Activated naive CD4-positive, alpha-beta T cell treated with anti-CD3 and anti-CD28 coated beads, Interleukin-2, amount 50 U/mL, for 72 hours (primary cell): ENCODE data around the gene STBD1. TPM values are rescaled to one million over a fixed set of nuclear protein-coding genes. Genes with fewer than 3 reads are reported as not detected.

Experiments
- ATAC-seq, 2 donors: fragments of 150-1000 bp; cut with Tn5 transposase; 2 replicates each; pipeline ENCODE4 v1.10.0; 2021; ENCODE audit warnings: mild to moderate bottlenecking in 2 of 2, moderate library complexity in 2 of 2
- DNase-seq, 2 donors: peaks; one replicate each; pipeline ENCODE4 v3.0.0; 2021 to 2022; ENCODE audit warnings: low spot score in 2 of 2
- H3K27ac Mint-ChIP-seq, 2 donors: one replicate each; pipeline ENCODE4 v1.8.0; 2022; ENCODE audit warnings: mild to moderate bottlenecking in 2 of 2, mixed read lengths in 2 of 2
- H3K36me3 Mint-ChIP-seq, 2 donors: one replicate each; pipeline ENCODE4 v1.8.0; 2022; ENCODE audit warnings: mixed read lengths in 2 of 2
- H3K9me3 Mint-ChIP-seq, 2 donors: one replicate each; pipeline ENCODE4 v1.8.0; 2022; ENCODE audit warnings: mixed read lengths in 2 of 2
- total RNA-seq, 2 donors: library from RNA; stranded (reverse); gene quantifications; one replicate each; pipeline ENCODE4 v1.2.3, GENCODE V29; 2022

Gene STBD1
- under 1 TPM in 1 of 2 donors, not detected in 1; 0.19 TPM for total RNA-seq

- ATAC-seq: peak; percentile 24 to 68
- Mint-ChIP-seq H3K9me3 (no peaks in the 10 kb centered on the region), H3K36me3 (no peaks in the 10 kb centered on the region), H3K27ac (peak within 1 kb of the TSS in 1 of 2 donors; percentile 70)
- peak; percentile 32 to 63 for DNase-seq
Measured at GRCh38 chr4:76305971-76306881, at the start of gene STBD1. STBD1 (plus strand) TSS chr4:76306733; CDS start chr4:76306770, 37 bp downstream.

- no peaks in the 10 kb centered on the region for H3K36me3 Mint-ChIP-seq
- ATAC-seq: no peak
- no peaks in the 10 kb centered on the region for H3K9me3 Mint-ChIP-seq
Measured at GRCh38 chr4:76256968-76257367, 49.6 kb upstream of the STBD1 start.

GRCh38 chr4:76257824-76258223 lies 48.7 kb upstream of the STBD1 start:
- Mint-ChIP-seq H3K27ac (no peak overlapping the region), H3K36me3 (no peaks in the 10 kb centered on the region), H3K9me3 (no peaks in the 10 kb centered on the region)
- ATAC-seq: no peak
- no peak for DNase-seq

More at GRCh38 chr4:76256968-76257367, 49.6 kb upstream of the STBD1 start:
- no peak for DNase-seq
- H3K27ac Mint-ChIP-seq: no peak overlapping the region

GRCh38 chr4:76260571-76260970 lies 46.0 kb upstream of the STBD1 start:
- DNase-seq: no peak
- no peaks in the 10 kb centered on the region for H3K9me3 Mint-ChIP-seq
- H3K36me3 Mint-ChIP-seq: no peaks in the 10 kb centered on the region
- ATAC-seq: no peak
- H3K27ac Mint-ChIP-seq: no peak overlapping the region

GRCh38 chr4:76265631-76266218 lies 40.8 kb upstream of the STBD1 start:
- ATAC-seq (no peak), DNase-seq (no peak)
- Mint-ChIP-seq H3K9me3 (no peaks in the 10 kb centered on the region), H3K36me3 (no peaks in the 10 kb centered on the region), H3K27ac (no peak overlapping the region)

GRCh38 chr4:76266627-76267026 lies 39.9 kb upstream of the STBD1 start:
- H3K36me3 Mint-ChIP-seq: no peaks in the 10 kb centered on the region
- no peaks in the 10 kb centered on the region for H3K9me3 Mint-ChIP-seq
- no peak overlapping the region for H3K27ac Mint-ChIP-seq
- ATAC-seq: no peak
- no peak for DNase-seq

GRCh38 chr4:76267811-76268210 lies 38.7 kb upstream of the STBD1 start:
- Mint-ChIP-seq H3K27ac (no peak overlapping the region), H3K36me3 (no peaks in the 10 kb centered on the region), H3K9me3 (no peaks in the 10 kb centered on the region)
- no peak for DNase-seq
- ATAC-seq: no peak

- H3K27ac Mint-ChIP-seq: no peak overlapping the region
- DNase-seq (no peak), ATAC-seq (no peak)
- no peaks in the 10 kb centered on the region for H3K9me3 Mint-ChIP-seq
- H3K36me3 Mint-ChIP-seq: no peaks in the 10 kb centered on the region
Measured at GRCh38 chr4:76270244-76271175, 36.0 kb upstream of the STBD1 start.

- DNase-seq (no peak), ATAC-seq (no peak)
- no peaks in the 10 kb centered on the region for H3K9me3 Mint-ChIP-seq
- no peaks in the 10 kb centered on the region for H3K36me3 Mint-ChIP-seq
- H3K27ac Mint-ChIP-seq: no peak overlapping the region
Measured at GRCh38 chr4:76271248-76271647, 35.3 kb upstream of the STBD1 start.

GRCh38 chr4:76272073-76272472 lies 34.5 kb upstream of the STBD1 start:
- DNase-seq (no peak), ATAC-seq (no peak)
- no peaks in the 10 kb centered on the region for H3K36me3 Mint-ChIP-seq
- no peak overlapping the region for H3K27ac Mint-ChIP-seq
- H3K9me3 Mint-ChIP-seq: no peaks in the 10 kb centered on the region

GRCh38 chr4:76272582-76272981 lies 34.0 kb upstream of the STBD1 start:
- no peak for DNase-seq
- ATAC-seq: no peak
- Mint-ChIP-seq H3K9me3 (no peaks in the 10 kb centered on the region), H3K27ac (no peak overlapping the region), H3K36me3 (no peaks in the 10 kb centered on the region)

- ATAC-seq: no peak
- DNase-seq: no peak
- Mint-ChIP-seq H3K36me3 (no peaks in the 10 kb centered on the region), H3K27ac (no peak overlapping the region), H3K9me3 (no peaks in the 10 kb centered on the region)
Measured at GRCh38 chr4:76272999-76273398, 33.5 kb upstream of the STBD1 start.

GRCh38 chr4:76275486-76276124 lies 30.9 kb upstream of the STBD1 start:
- DNase-seq: no peak
- no peaks in the 10 kb centered on the region for H3K9me3 Mint-ChIP-seq
- H3K27ac Mint-ChIP-seq: no peak overlapping the region
- no peak for ATAC-seq
- H3K36me3 Mint-ChIP-seq: no peaks in the 10 kb centered on the region

- no peak for DNase-seq
- H3K36me3 Mint-ChIP-seq: no peaks in the 10 kb centered on the region
- ATAC-seq: no peak
- no peak overlapping the region for H3K27ac Mint-ChIP-seq
- H3K9me3 Mint-ChIP-seq: no peaks in the 10 kb centered on the region
Measured at GRCh38 chr4:76276813-76277212, 29.7 kb upstream of the STBD1 start.

GRCh38 chr4:76277667-76278066 lies 28.9 kb upstream of the STBD1 start:
- ATAC-seq (no peak), DNase-seq (no peak)
- H3K9me3 Mint-ChIP-seq: no peaks in the 10 kb centered on the region
- H3K27ac Mint-ChIP-seq: no peak overlapping the region
- H3K36me3 Mint-ChIP-seq: no peaks in the 10 kb centered on the region

GRCh38 chr4:76278583-76278982 lies 27.9 kb upstream of the STBD1 start:
- DNase-seq (no peak), ATAC-seq (no peak)
- Mint-ChIP-seq H3K9me3 (no peaks in the 10 kb centered on the region), H3K27ac (no peak overlapping the region), H3K36me3 (no peaks in the 10 kb centered on the region)
